Suprapubic skin (tissue), 4 donors: ENCODE results near the gene LPAR1. TPM values are rescaled to one million over a fixed set of nuclear protein-coding genes. Genes with fewer than 3 reads are reported as not detected.

ENCODE experiments used
- DNase-seq, 2 donors: peaks; one replicate each; pipeline ENCODE4 v3.0.0-alpha.2; 2019; ENCODE audit warnings: low spot score in 2 of 2
- H3K27ac ChIP-seq: fragments of 200-600 bp; sonication (generic); one replicate; pipeline ENCODE4 v1.5.1; 2019
- H3K27me3 ChIP-seq: fragments of 200-600 bp; sonication (generic); one replicate; pipeline ENCODE4 v1.5.1; 2019
- H3K36me3 ChIP-seq: fragments of 200-600 bp; sonication (generic); one replicate; pipeline ENCODE4 v1.5.1; 2019
- H3K4me1 ChIP-seq: fragments of 200-600 bp; sonication (generic); one replicate; pipeline ENCODE4 v1.5.1; 2019
- H3K4me3 ChIP-seq: fragments of 200-600 bp; sonication (generic); one replicate; pipeline ENCODE4 v1.5.1; 2019; ENCODE audit warnings: mild to moderate bottlenecking
- H3K9me3 ChIP-seq: fragments of 200-600 bp; sonication (generic); one replicate; pipeline ENCODE4 v1.5.1; 2019
- EP300 ChIP-seq: sonication (generic); formaldehyde crosslinking; IDR thresholded peaks from one replicate; pipeline ENCODE4 v1.6.1; 2017; ENCODE audit warnings: antibody characterized with exemption
- POLR2A ChIP-seq, 2 donors: fragments of 450-650 bp; IDR thresholded peaks; one replicate each; pipeline ENCODE4 v1.6.1; 2017; ENCODE audit warnings: antibody characterized with exemption in 2 of 2, mild to moderate bottlenecking in 2 of 2, moderate library complexity in 2 of 2
- POLR2AphosphoS5 ChIP-seq, 3 donors: sonication (generic); formaldehyde crosslinking; IDR thresholded peaks; one replicate each; pipeline ENCODE4 v1.6.1; 2017; ENCODE audit warnings: antibody characterized with exemption in 3 of 3
- WGBS: methylation state at CpG from one replicate; pipeline ENCODE4 v1.1.5; 2018; 5-methylcytosine and 5-hydroxymethylcytosine counted together
- total RNA-seq, 4 donors: library from RNA; depleted of rRNA; stranded (reverse); fragments of >200 nt; gene quantifications; one replicate each; pipeline ENCODE4 v1.1.0, GENCODE V29; 2016
- TF ChIP-seq, protein P1 (sequence below), 2 donors: fragments of 200-600 bp in 1 of 2; fragments of 450-650 bp in 1 of 2; sonication (generic) in 1 of 2; IDR thresholded peaks; one replicate each; pipeline ENCODE4 v1.5.1; 2016 to 2019; ENCODE audit warnings: antibody characterized with exemption in 2 of 2, mild to moderate bottlenecking in 1 of 2, moderate library complexity in 1 of 2

Gene LPAR1
- total RNA-seq, 4 donors from 2014 or later, result 16.2 to 65.8 (median 23.5) TPM

DNA sequence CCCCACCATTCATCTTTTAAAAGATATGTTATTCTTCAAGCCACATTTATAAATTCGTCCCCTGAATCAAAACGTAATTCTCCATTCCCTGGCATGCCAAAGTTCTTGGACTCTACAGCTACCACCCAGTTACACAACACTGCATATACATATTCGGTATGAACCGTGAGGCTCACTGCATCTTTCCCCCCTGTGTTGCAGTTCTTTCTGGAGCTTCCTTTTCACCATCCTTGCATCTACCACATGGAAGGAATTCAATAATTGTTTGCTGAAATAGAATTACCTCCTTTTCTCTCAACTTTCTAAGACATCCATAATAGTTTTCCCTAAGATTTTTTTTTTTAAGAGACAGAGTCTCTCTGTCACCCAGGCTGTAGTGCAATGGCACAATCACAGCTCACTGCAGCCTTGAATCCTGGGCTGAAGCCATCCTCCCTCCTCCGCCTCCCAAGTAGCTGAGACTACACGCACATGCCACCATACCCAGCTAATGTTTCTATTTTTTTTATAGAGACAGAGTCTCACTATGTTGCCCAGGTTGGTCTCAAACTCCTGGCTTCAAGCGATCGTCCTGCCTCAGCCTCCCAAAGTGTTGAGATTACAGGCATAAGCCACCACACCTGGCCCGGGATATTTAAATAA is 3.3 kb downstream of the LPAR1 start:
- Histone ChIP-seq H3K36me3 (no peaks in the 10 kb centered on the region), H3K27ac (peak overlapping the region; percentile 96), H3K4me1 (peaks cover 26% of the 10 kb centered on the region), H3K9me3 (no peaks in the 10 kb centered on the region), H3K4me3 (peak overlapping the region; percentile 80), H3K27me3 (no peaks in the 10 kb centered on the region)
- WGBS, result 65% methylated on average over 9 of the region's 9 CpGs
- no peak for DNase-seq
- TF ChIP-seq POLR2AphosphoS5 (IDR thresholded peaks at IDR 0.05), result no peak
- TF ChIP-seq, protein P1, sequence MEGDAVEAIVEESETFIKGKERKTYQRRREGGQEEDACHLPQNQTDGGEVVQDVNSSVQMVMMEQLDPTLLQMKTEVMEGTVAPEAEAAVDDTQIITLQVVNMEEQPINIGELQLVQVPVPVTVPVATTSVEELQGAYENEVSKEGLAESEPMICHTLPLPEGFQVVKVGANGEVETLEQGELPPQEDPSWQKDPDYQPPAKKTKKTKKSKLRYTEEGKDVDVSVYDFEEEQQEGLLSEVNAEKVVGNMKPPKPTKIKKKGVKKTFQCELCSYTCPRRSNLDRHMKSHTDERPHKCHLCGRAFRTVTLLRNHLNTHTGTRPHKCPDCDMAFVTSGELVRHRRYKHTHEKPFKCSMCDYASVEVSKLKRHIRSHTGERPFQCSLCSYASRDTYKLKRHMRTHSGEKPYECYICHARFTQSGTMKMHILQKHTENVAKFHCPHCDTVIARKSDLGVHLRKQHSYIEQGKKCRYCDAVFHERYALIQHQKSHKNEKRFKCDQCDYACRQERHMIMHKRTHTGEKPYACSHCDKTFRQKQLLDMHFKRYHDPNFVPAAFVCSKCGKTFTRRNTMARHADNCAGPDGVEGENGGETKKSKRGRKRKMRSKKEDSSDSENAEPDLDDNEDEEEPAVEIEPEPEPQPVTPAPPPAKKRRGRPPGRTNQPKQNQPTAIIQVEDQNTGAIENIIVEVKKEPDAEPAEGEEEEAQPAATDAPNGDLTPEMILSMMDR (IDR thresholded peaks at IDR 0.05), result no peak
- TF ChIP-seq POLR2A (IDR thresholded peaks at IDR 0.05), result no peak
- TF ChIP-seq EP300, result no peak

DNA sequence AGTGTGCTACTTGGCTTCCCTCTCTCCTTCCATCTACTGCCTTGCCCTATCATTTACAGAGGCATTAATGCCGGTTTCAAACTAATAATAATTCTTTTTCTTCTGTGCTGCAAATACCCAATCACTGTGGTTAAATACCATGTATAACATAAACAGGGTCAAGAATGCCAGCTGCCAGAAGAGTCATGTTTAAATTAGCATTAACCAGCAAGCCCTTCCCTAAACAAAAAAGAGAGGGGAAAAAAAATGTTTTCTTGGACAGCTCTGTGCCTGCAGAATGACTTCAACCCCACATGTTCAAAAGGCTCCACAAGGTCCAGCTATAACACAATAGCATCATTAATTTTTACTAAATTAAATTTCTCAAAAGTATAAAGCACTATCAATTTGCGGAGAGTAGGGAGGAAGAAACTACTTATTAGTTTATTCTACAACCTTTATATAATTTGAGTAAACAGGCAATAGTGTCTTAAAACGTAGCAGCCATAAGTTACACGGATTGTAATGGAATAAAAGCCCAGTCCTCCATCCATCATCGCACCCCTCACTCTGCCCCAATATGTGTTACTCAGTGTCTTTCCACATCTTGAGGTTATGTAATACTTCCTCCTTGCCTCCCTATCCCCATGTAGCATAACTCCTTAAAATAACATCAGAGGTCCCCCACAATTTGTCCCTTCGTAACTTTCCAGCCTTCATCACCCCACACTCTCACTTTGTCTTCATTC is 3.9 kb downstream of the LPAR1 start:
- peaks cover 23% of the 10 kb centered on the region for H3K4me1 ChIP-seq
- H3K27me3 ChIP-seq, result no peaks in the 10 kb centered on the region
- H3K36me3 ChIP-seq, result no peaks in the 10 kb centered on the region
- peak overlapping the region; percentile 80 for H3K4me3 ChIP-seq
- 65% methylated on average over 6 of the region's 6 CpGs for WGBS
- H3K9me3 ChIP-seq, result no peaks in the 10 kb centered on the region
- H3K27ac ChIP-seq, result peak overlapping the region; percentile 96
- TF ChIP-seq, protein P1 (IDR thresholded peaks at IDR 0.05), result no peak
- TF ChIP-seq POLR2AphosphoS5 (IDR thresholded peaks at IDR 0.05) (no peak), EP300 (no peak), POLR2A (IDR thresholded peaks at IDR 0.05) (no peak)
- no peak for DNase-seq

DNA sequence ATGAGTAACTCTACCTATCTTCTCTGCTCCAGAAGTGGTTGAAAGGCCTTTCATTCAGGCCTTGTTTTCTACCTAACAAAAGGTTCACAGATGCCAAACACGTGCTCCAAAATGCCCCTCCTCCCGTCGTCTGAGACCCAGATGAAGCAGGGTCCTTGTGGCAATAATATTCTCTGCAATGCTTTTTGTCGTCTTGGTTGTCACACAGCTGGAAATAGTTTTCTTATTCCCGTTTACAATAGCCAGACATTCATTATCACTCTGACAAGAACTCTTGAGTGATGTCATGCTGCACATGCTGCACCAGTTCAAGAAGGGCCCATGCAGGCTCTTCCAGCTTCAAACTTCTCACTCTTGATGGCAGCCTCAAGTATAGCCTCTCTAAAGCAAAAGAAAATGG is 7.8 kb downstream of the LPAR1 start:
- H3K9me3 ChIP-seq, result no peaks in the 10 kb centered on the region
- H3K4me3 ChIP-seq, result no peak overlapping the region
- 72% methylated on average over 5 of the region's 5 CpGs for WGBS
- no peak overlapping the region for H3K27ac ChIP-seq
- no peaks in the 10 kb centered on the region for H3K27me3 ChIP-seq
- DNase-seq, result no peak
- no peaks in the 10 kb centered on the region for H3K4me1 ChIP-seq
- no peak for TF ChIP-seq EP300
- TF ChIP-seq POLR2A (IDR thresholded peaks at IDR 0.05), result no peak
- TF ChIP-seq, protein P1 (IDR thresholded peaks at IDR 0.05), result no peak
- TF ChIP-seq POLR2AphosphoS5 (IDR thresholded peaks at IDR 0.05), result no peak
- no peaks in the 10 kb centered on the region for H3K36me3 ChIP-seq

DNA sequence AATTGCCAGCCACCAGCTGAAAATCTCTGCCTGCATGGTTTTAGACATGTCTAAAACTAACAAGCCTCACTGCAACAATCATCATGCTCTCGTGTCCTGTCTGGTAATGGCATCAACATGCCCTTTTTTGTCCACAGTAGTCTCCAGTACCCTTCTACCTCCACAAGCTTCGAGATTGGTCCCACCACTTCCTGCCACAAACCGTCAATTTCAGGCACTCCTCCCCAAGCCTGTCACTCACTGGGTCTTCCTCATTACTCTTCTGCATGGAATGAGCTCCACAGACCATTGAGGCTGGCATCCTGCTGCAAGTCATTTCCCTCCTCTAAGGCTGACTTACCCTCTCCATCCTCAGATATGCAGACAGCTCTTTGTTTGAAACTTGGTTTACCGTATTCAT is 9.0 kb downstream of the LPAR1 start:
- DNase-seq, result no peak
- 79% methylated on average over 4 of the region's 4 CpGs for WGBS
- TF ChIP-seq POLR2AphosphoS5 (IDR thresholded peaks at IDR 0.05), result no peak
- no peak for TF ChIP-seq POLR2A (IDR thresholded peaks at IDR 0.05)
- TF ChIP-seq, protein P1 (IDR thresholded peaks at IDR 0.05), result no peak
- TF ChIP-seq EP300, result no peak

DNA sequence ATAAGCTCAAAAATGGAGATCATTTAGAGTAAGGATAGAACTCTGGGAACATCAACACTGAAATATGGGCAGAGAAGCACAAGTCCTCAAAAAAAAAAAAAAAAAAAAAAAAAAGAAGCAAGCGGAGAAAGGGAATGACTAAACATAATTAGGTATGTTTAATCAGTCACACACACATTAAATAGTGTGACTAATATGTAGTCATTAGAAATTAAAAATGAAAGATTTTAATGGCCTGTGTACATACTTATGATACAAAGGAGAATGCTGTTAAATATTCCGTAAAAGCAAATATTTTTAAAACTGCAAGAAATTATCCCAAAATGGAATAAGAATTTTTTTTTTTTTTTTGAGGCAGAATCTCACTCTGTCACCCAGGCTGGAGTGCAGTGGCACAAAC is 10.5 kb downstream of the LPAR1 start:
- WGBS, result 85% methylated on average over 2 of the region's 2 CpGs

More for the DNA sequence above, 9.0 kb downstream of the LPAR1 start:
- Histone ChIP-seq H3K9me3 (no peaks in the 10 kb centered on the region), H3K4me3 (no peak overlapping the region), H3K36me3 (no peaks in the 10 kb centered on the region), H3K27me3 (no peaks in the 10 kb centered on the region), H3K4me1 (no peaks in the 10 kb centered on the region), H3K27ac (no peak overlapping the region)

More for the DNA sequence above, 10.5 kb downstream of the LPAR1 start:
- H3K9me3 ChIP-seq, result no peaks in the 10 kb centered on the region
- no peak for TF ChIP-seq POLR2A (IDR thresholded peaks at IDR 0.05)
- no peak for TF ChIP-seq EP300
- TF ChIP-seq, protein P1 (IDR thresholded peaks at IDR 0.05), result no peak
- no peak for TF ChIP-seq POLR2AphosphoS5 (IDR thresholded peaks at IDR 0.05)
- no peak overlapping the region for H3K27ac ChIP-seq
- no peaks in the 10 kb centered on the region for H3K27me3 ChIP-seq
- no peak overlapping the region for H3K4me3 ChIP-seq
- H3K4me1 ChIP-seq, result no peaks in the 10 kb centered on the region
- no peaks in the 10 kb centered on the region for H3K36me3 ChIP-seq
- DNase-seq, result no peak
